SJCRH30 (cell line): ENCODE measurements around the gene GRHL3. TPM values are rescaled to one million over a fixed set of nuclear protein-coding genes. Genes with fewer than 3 reads are reported as not detected.

Experiments
- DNase-seq, 2 experiments: peaks; one replicate each; pipeline ENCODE4 v3.0.0-alpha.2; 2015 to 2020
- H3K27ac ChIP-seq: fragments of 250-450 bp; sonication (Bioruptor Pico); 2 replicates; pipeline ENCODE4 v1.5.1; 2020; ENCODE audit warnings: mild to moderate bottlenecking, moderate library complexity
- H3K27me3 ChIP-seq: fragments of 250-450 bp; sonication (Bioruptor Pico); 2 replicates; pipeline ENCODE4 v1.5.1; 2020; ENCODE audit warnings: mild to moderate bottlenecking, moderate library complexity
- H3K36me3 ChIP-seq: fragments of 250-450 bp; sonication (Bioruptor Pico); 2 replicates; pipeline ENCODE4 v1.5.1; 2020; ENCODE audit warnings: mild to moderate bottlenecking, moderate library complexity
- H3K4me1 ChIP-seq: fragments of 250-450 bp; sonication (Bioruptor Pico); 2 replicates; pipeline ENCODE4 v1.5.1; 2020; ENCODE audit warnings: mild to moderate bottlenecking, moderate library complexity
- H3K4me3 ChIP-seq: fragments of 250-450 bp; sonication (Bioruptor Pico); 2 replicates; pipeline ENCODE4 v1.5.1; 2020; ENCODE audit warnings: mild to moderate bottlenecking, moderate library complexity
- H3K9me3 ChIP-seq: fragments of 250-450 bp; sonication (Bioruptor Pico); replicated peaks from 2 replicates; pipeline ENCODE4 v1.5.1; 2020; ENCODE audit warnings: mild to moderate bottlenecking, moderate library complexity
- total RNA-seq: library from RNA; depleted of rRNA; stranded (reverse); fragments of >200 nt; shearing (Covaris generic); gene quantifications from 2 replicates; pipeline ENCODE4 v1.2.3, GENCODE V29; 2014; rRNA removed

Gene GRHL3
- total RNA-seq, 1 experiment from 2014 or later, result not detected

GRCh38 chr1:24390924-24391782, 72.0 kb downstream of the GRHL3 start:
- H3K27me3 ChIP-seq, result peaks cover 21% of the 10 kb centered on the region; the same call in 1 of the 2 replicates
- no peaks in the 10 kb centered on the region for H3K9me3 ChIP-seq
- H3K36me3 ChIP-seq, result no peaks in the 10 kb centered on the region
- no peaks in the 10 kb centered on the region for H3K4me1 ChIP-seq
- H3K4me3 ChIP-seq, result no peak overlapping the region
- DNase-seq, result peak; percentile 68 to 85
- H3K27ac ChIP-seq, result no peak overlapping the region

DNA sequence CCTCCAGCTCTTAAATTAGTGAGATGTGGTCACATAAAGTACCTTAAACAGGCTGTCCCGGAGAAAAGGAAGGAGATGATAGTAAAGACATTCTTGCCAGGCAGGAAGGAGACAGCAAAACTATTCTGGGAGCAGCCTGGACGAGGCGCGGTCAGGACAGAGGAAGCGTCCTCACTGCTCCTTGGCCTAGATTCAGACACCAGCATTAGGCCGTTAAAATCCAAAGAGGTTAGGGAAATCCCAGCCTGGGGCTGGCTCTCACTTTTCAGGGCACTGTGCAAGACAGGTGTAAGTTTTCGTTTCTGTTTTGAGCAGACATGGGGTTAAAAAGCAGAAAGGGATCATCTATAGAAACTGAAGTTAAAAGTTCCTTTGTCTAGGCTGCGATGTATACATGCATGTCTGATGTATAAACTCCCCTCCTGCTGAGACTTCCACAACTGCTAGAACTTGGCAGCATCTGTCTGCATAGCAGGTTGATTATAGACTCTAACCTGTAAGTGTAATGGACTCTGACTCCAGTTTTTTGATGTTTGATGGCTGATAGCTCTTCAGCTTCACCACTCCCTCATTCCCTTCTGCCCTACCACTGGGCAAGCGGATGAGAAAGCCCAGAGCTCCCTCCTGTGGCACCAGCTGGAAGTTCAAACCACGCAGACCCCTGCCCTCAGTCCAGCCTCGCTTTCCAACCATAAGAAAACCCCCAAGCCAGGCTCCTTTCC, 72.9 kb downstream of the GRHL3 start:
- no peaks in the 10 kb centered on the region for H3K4me1 ChIP-seq
- H3K36me3 ChIP-seq, result no peaks in the 10 kb centered on the region
- H3K9me3 ChIP-seq, result no peaks in the 10 kb centered on the region
- H3K4me3 ChIP-seq, result no peak overlapping the region
- no peak overlapping the region for H3K27ac ChIP-seq
- H3K27me3 ChIP-seq, result peaks cover 21% of the 10 kb centered on the region; the same call in 1 of the 2 replicates
- DNase-seq, result peak; percentile 50 to 75

GRCh38 chr1:24392604-24392946, 73.4 kb downstream of the GRHL3 start:
- no peak overlapping the region for H3K27ac ChIP-seq
- H3K9me3 ChIP-seq, result no peaks in the 10 kb centered on the region
- H3K4me3 ChIP-seq, result no peak overlapping the region
- H3K4me1 ChIP-seq, result no peaks in the 10 kb centered on the region
- no peak for DNase-seq
- H3K36me3 ChIP-seq, result no peaks in the 10 kb centered on the region
- H3K27me3 ChIP-seq, result peaks cover 21% of the 10 kb centered on the region; the same call in 1 of the 2 replicates

GRCh38 chr1:24392982-24393650, 74.0 kb downstream of the GRHL3 start:
- Histone ChIP-seq H3K27ac (no peak overlapping the region), H3K4me1 (no peaks in the 10 kb centered on the region), H3K36me3 (no peaks in the 10 kb centered on the region), H3K9me3 (no peaks in the 10 kb centered on the region), H3K4me3 (no peak overlapping the region), H3K27me3 (peaks cover 21% of the 10 kb centered on the region; the same call in 1 of the 2 replicates)
- DNase-seq, result no peak

DNA sequence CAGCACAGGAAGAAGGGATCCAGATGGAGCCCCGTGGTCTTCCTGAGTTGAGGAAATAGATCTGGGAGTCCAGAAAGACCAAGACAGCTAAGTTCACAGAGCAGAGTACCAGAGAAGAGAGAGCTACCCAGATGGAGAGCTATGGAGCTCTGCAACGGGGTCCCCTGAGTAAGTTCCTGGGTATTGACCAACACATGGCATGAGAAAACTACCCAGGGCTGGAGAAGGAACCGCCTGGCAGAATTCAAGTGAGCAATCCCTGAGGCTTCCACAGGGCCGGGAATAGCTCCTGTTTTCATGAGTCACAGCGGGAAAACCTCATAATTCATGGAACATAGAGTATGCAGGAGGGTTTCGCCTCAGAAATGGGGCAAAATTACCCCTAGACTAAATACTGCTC, 74.7 kb downstream of the GRHL3 start:
- H3K27ac ChIP-seq, result no peak overlapping the region
- H3K27me3 ChIP-seq, result peaks cover 20% of the 10 kb centered on the region; the same call in 1 of the 2 replicates
- no peaks in the 10 kb centered on the region for H3K9me3 ChIP-seq
- no peaks in the 10 kb centered on the region for H3K36me3 ChIP-seq
- no peaks in the 10 kb centered on the region for H3K4me1 ChIP-seq
- H3K4me3 ChIP-seq, result no peak overlapping the region
- DNase-seq, result no peak

DNA sequence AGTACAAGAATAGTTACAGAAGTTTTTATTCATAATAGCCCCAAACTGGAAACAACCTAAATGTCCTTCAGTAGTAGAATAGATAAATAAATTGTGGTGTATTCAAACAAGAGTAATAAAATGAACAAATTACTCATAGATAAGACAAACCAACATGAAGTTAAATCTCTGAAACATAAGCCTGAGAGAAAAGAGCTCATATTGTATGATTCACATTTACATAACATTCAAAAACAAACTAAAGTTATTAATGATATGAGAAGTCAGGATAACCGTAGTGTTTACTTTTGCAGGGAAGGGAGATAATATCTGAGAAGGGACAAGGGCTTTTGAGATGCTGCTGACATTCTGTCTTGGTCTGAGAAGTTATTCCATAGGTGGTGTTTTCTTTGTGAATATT, 80.9 kb downstream of the GRHL3 start:
- no peak overlapping the region for H3K27ac ChIP-seq
- H3K36me3 ChIP-seq, result no peaks in the 10 kb centered on the region
- no peak for DNase-seq
- no peaks in the 10 kb centered on the region for H3K27me3 ChIP-seq
- no peak overlapping the region for H3K4me3 ChIP-seq
- no peaks in the 10 kb centered on the region for H3K9me3 ChIP-seq
- H3K4me1 ChIP-seq, result no peaks in the 10 kb centered on the region

DNA sequence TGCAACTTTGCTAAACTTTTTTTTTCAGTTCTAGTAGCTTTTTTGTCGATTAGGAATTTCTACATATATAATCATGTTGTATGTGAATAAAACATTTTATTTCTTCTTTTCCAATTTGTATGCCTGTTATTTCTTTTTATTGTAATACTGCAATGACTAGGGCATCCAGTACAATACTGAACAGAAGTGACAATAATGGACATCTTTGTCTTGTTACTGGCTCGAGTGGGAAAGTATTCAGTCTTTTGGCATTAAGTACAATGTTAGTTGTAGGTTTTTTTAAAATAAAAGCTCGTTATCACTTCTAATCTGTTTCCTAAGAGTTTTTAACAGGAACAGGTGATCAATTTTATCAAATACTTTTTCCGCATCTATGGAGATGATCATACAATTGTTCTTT, 84.6 kb downstream of the GRHL3 start:
- Histone ChIP-seq H3K27ac (no peak overlapping the region), H3K4me3 (no peak overlapping the region), H3K27me3 (no peaks in the 10 kb centered on the region), H3K4me1 (no peaks in the 10 kb centered on the region), H3K9me3 (no peaks in the 10 kb centered on the region), H3K36me3 (no peaks in the 10 kb centered on the region)
- no peak for DNase-seq

Other genes starting within 250 kb of the GRHL3 start
- 0.03 TPM in 1 of 2 replicates, not detected in the other for gene MYOM3, start 207.2 kb upstream of the GRHL3 start, total RNA-seq
- not detected in 2 replicates for gene IL22RA1, start 176.2 kb upstream of the GRHL3 start, total RNA-seq
- gene IFNLR1, start 132.1 kb upstream of the GRHL3 start, total RNA-seq, result not detected in 2 replicates
- not detected in 2 replicates for gene STPG1, start 94.4 kb downstream of the GRHL3 start, total RNA-seq
- gene NIPAL3, start 96.4 kb downstream of the GRHL3 start, total RNA-seq, result not detected in 2 replicates
- 0.18 and 0.25 TPM in 2 replicates for gene RCAN3, start 183.5 kb downstream of the GRHL3 start, total RNA-seq
- not detected in 2 replicates for gene NCMAP, start 236.7 kb downstream of the GRHL3 start, total RNA-seq